ENCODE data around the gene RAD1.

Gene RAD1

DNA sequence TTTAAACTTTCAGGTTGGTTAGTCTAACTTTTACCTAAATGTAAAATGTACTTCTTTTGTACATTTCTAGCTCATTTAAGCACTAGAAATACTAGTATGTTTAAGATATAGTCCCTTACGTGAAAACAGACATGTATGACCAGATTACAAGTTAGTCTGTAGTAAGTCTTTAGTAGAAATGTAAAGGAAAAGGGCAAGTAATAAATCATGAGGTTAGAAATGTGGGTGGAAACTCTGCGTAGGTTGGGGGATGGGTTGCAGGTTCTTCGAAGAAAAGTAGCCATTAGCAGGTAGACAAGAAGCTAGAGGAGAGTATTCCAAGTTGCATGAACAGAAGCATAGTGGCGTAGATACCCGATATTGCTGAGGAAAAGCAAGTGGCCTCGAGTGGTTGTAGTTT, 22.9 kb downstream of the RAD1 start:
- DNase-seq (ENCODE audit: low spot score): no peak
- TF ChIP-seq, protein P1, sequence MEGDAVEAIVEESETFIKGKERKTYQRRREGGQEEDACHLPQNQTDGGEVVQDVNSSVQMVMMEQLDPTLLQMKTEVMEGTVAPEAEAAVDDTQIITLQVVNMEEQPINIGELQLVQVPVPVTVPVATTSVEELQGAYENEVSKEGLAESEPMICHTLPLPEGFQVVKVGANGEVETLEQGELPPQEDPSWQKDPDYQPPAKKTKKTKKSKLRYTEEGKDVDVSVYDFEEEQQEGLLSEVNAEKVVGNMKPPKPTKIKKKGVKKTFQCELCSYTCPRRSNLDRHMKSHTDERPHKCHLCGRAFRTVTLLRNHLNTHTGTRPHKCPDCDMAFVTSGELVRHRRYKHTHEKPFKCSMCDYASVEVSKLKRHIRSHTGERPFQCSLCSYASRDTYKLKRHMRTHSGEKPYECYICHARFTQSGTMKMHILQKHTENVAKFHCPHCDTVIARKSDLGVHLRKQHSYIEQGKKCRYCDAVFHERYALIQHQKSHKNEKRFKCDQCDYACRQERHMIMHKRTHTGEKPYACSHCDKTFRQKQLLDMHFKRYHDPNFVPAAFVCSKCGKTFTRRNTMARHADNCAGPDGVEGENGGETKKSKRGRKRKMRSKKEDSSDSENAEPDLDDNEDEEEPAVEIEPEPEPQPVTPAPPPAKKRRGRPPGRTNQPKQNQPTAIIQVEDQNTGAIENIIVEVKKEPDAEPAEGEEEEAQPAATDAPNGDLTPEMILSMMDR (IDR thresholded peaks at IDR 0.05; ENCODE audit: extremely low read depth, insufficient read depth, missing control alignments): no peak
- in situ Hi-C loops (cut with MboI; ENCODE audit: low pct_unique_long_range_greater_than_20kb, low sequenced_read_pairs, unreplicated experiment): no loop called here

DNA sequence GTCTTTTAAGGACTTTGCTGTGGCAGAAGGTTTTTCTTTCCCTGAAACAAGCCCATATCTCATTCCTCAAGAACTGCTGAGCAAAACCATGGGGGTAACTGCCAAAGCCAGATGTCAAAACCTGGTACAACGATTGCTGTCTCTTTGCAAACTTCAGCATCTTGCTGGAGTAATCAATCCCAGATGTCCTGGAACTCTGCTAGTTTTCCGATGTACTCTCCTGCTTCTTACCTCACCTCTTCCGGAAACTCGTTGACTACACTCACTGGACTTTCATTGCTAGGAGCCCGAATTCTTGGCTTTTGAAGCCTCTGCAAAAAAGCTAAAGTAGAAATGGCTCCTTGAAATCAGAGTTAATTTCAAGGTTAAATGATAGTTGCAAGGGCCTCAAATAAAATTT, 23.3 kb downstream of the RAD1 start:
- TF ChIP-seq, protein P1 (IDR thresholded peaks at IDR 0.05; ENCODE audit: extremely low read depth, insufficient read depth, missing control alignments): no peak
- in situ Hi-C loops (cut with MboI; ENCODE audit: low pct_unique_long_range_greater_than_20kb, low sequenced_read_pairs, unreplicated experiment): no loop called here
- DNase-seq (ENCODE audit: low spot score): no peak

DNA sequence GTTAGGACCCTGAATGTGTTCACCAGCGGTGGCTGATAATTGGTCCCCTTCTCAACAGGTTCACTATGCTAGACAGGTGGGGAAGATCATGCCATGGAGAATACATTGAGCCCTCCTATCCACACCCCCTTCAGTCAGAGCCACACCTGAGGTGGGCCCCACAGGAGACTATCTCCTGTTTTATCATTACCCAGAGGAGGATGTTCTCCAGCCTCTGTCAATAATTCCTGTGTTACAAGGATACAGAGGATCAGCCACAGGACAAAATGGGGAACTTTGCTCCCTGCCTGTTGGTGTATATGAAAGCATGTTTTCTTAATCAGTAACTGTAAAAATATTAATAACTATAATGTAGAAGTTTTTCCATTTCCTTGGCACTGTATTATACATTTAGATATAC, 25.9 kb downstream of the RAD1 start:
- in situ Hi-C loops (cut with MboI; ENCODE audit: low pct_unique_long_range_greater_than_20kb, low sequenced_read_pairs, unreplicated experiment): no loop called here
- no peak for DNase-seq (ENCODE audit: low spot score)
- TF ChIP-seq, protein P1 (IDR thresholded peaks at IDR 0.05; ENCODE audit: extremely low read depth, insufficient read depth, missing control alignments): no peak

DNA sequence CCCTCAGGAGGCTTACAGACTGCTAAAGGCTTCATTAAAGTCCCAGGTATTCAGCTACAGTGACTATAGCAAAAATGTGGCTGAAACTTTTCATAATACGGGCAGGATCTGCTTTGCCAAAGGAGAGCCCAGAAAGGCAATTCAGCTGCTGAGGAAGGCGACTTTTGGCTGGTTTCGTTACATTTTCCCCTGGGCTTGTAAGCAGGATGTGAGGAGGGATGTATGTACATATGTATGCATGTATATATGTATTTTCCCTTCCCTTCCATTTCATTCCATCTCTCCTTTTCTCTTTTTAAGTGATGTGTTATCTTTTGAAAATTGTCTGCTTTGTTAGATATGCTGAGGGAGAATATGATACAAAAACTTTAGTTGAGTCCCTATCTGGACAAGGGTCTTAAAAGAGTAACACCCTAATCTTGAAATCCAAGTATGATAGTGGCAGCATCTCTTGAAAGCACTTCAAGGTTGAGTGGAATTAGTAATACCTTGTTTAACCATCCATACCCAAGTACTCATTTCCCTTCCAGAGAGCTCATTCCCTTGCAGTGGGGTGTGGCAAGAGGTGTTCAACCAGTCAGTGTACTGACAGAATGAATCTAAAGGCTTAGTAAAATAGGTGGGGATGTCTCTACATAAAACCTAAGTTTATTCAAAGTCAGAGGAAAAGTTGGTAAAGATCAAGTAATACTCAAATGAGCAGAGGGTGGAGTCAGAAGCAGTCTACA, 28.7 kb downstream of the RAD1 start:
- in situ Hi-C loops (cut with MboI; ENCODE audit: low pct_unique_long_range_greater_than_20kb, low sequenced_read_pairs, unreplicated experiment): no loop called here
- no peak for DNase-seq (ENCODE audit: low spot score)
- TF ChIP-seq, protein P1 (IDR thresholded peaks at IDR 0.05; ENCODE audit: extremely low read depth, insufficient read depth, missing control alignments): no peak

DNA sequence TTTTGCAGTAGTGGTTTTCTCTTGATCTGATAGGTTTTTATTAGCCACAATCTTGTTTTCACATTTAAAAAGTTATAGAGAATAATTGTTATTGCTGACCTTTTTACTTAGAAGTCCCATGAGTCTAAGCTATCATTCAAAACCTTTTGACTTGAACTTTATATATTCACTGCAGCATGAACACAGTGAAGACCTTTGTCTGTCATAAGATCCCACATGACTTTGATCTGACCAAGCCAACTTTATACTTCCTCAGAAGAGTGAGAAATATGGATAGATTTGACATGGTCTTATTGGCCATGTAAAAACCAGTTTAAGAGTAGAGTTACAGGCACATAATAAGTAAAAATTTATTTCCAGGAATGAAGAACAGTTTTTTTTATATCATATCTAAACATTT, 34.1 kb downstream of the RAD1 start:
- TF ChIP-seq, protein P1 (IDR thresholded peaks at IDR 0.05; ENCODE audit: extremely low read depth, insufficient read depth, missing control alignments): no peak
- in situ Hi-C loops (cut with MboI; ENCODE audit: low pct_unique_long_range_greater_than_20kb, low sequenced_read_pairs, unreplicated experiment): no loop called here
- DNase-seq (ENCODE audit: low spot score): no peak

DNA sequence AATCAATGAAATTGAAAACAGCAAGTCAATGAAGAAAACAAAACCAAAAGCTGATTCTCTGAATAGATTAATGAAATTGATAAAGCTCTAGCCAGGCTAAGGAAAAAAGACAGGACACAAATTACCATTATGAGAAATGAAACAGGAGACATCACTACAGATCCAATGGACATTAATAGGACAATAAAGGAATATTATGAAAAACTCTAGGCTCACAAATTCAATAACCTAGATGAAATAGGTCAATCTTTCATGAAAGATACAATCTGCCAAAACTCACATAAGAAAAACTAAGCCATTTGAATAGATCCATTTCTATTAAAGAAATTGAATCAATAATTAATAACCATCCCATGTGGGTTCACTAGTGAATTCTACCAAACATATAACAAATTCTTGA, 39.0 kb downstream of the RAD1 start:
- in situ Hi-C loops (cut with MboI; ENCODE audit: low pct_unique_long_range_greater_than_20kb, low sequenced_read_pairs, unreplicated experiment): no loop called here
- DNase-seq (ENCODE audit: low spot score): no peak
- TF ChIP-seq, protein P1 (IDR thresholded peaks at IDR 0.05; ENCODE audit: extremely low read depth, insufficient read depth, missing control alignments): no peak

Data from GM13977 (cell line).